Heart left ventricle (tissue), 13 donors: ENCODE measurements around the gene HBE1.

Source experiments
- CTCF ChIP-seq, 12 donors: fragments of 200-600 bp; sonication (generic) in 4 of 12; IDR thresholded peaks; one replicate each; pipeline versions ENCODE4 v1.5.0 to v1.8.0; 2018 to 2022; ENCODE audit warnings: antibody characterized with exemption in 12 of 12, mild to moderate bottlenecking in 5 of 12
- POLR2A ChIP-seq, 2 donors: fragments of 450-650 bp; IDR thresholded peaks; one replicate each; pipeline ENCODE4 v1.6.1; 2017; ENCODE audit warnings: antibody characterized with exemption in 2 of 2, mild to moderate bottlenecking in 2 of 2, moderate library complexity in 2 of 2
- donor health status: ischemic (EF 13 %, LVEDD 7.1; RV severe dilation, severe dysfunction).
- donor health status: DM: no; HTN: yes; CAD: no.
- donor health status: DM: no; HTN: no; CAD: no.
- donor health status: ischemic (EF 25% LVEDD 6.9; RV normal size, moderate dysfunction).
- donor health status: ischemic (EF 25% LVEDD 5.7; RV mildly dilated, moderate dysfunction).
- donor health status: ischemic (EF 35%, LVEDD 5.7; RV mildly dilated, moderate dysfunction).
- donor health status: nonischemic (EF 11% LVEDD 7.7; RV severe dilation, severe dysfunction).
- donor health status: DM: yes; HTN: yes; CAD: no.
- donor health status: PGD.
- donor health status: ischemic (EF 29% LVEDD 5.4; RV normal size, mild dysfunction).
- donor health status: nonischemic (EF 23%, LVEDD 6.1; RV moderate dilation, normal function).

DNA sequence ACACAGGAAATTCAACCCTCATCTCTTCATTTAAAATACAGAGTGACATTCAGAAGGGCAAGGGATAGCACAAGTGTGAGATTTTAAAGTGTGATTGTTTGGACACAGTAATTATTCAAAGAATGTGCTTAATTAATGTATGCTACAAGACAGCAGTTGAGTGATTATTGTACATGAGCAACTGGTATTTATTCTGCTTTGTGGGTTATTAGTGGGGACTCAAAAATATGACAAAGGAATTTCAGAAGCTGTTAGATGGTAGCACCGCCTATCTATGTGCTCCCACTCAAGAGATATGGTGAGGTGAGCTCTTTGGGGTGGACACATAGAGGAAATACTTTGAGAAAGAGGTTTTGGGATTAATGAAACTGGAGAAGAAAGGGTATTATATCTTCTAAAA lies 29.7 kb downstream of the HBE1 start:
- TF ChIP-seq POLR2A (IDR thresholded peaks at IDR 0.05) = no peak
- TF ChIP-seq CTCF (IDR thresholded peaks at IDR 0.05) = no peak
